Measurements from ENCODE around the gene CRMP1.

Gene CRMP1

GRCh38 chr4:5893004-5893580 lies at the start of gene CRMP1:
Gene CRMP1 (minus strand): TSS chr4:5893086. CDS start chr4:5892969, 117 bp downstream.
- peak; percentile 82 for DNase-seq

- no peak for DNase-seq
Measured at GRCh38 chr4:5941601-5942000, 48.7 kb upstream of the CRMP1 start.

GRCh38 chr4:5940470-5941203 lies 47.8 kb upstream of the CRMP1 start:
- peak; percentile 98 for DNase-seq

DNA sequence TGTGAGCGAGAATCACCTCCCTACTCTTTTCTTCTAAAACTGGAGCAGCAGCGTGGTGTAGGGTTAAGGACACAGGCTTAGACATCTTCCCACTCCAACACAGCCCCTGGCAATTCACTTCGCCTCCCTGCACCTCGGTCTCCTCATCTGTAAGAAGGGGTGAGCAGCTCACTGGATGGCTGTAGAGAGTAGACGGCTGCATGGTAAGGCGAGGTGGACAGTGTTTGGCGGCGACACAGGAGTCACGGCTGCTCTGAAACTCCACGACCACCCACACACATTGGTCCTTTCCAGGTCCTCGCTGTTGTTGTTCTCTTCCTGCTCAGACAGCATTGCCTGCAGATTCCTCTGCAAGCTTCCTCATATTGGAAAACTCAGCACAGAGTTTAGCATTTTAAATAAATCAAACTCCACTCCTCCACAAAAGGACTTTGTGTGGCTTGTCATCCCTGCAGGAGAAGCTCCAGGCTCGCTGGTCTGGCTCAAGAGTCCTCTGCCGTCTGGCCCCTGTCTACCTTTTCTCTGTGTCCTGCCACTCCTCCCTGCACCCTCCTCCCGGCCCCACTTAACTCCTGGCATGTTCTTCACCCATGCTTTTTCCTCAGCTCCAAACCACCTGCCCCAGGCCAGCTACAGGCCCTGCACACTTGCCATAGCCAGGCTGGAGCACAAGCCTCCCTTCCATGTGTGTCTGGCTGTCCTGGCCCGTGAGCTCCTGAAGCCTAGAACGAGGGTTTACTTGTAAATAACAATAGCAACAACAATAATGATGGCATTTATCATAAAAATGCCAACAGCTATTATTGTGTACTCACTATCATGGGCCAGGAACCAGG lies 41.3 kb upstream of the CRMP1 start:
- DNase-seq, result no peak

DNA sequence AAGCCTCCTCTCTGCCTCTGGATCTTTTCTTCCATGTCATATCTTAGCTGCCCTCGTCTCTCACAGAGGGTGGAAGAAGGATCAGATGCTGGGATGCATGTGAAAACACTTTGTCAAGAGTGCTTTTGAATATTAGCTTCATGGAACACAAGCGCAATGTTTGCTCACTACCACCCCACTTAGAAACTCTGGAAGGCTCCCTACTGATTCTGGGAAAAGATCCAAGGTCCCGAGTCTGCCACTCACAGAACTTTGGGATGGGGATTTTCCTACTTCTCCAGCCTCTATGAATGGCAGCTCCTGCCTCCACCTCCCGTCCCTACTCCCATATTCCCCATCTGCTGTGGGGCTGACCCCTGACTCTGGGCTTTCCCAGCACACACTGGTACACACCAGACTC lies 40.2 kb upstream of the CRMP1 start:
- DNase-seq, result no peak

- DNase-seq, result peak; percentile 95
Measured at GRCh38 chr4:5932035-5932568, 39.2 kb upstream of the CRMP1 start.

DNA sequence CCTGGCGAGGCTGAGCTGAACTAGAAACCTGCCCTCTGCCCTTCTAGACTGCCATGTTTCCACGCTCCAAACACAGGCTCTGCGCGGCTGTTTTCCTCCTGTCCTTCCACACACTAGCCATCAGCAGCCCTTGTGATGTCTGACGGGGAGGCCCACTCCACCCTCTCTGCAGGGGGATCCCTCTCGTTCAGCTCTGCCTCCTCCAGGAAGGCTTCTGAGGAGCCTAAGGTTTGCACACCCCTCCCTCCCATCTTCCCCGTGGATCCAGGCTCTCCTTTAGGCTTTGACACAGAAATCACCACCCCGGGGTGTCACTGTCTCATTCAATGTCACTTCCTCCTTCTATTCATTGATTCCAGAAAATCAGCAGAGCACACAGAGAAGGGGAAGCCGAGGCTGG lies 38.6 kb upstream of the CRMP1 start:
- no peak for DNase-seq

DNA sequence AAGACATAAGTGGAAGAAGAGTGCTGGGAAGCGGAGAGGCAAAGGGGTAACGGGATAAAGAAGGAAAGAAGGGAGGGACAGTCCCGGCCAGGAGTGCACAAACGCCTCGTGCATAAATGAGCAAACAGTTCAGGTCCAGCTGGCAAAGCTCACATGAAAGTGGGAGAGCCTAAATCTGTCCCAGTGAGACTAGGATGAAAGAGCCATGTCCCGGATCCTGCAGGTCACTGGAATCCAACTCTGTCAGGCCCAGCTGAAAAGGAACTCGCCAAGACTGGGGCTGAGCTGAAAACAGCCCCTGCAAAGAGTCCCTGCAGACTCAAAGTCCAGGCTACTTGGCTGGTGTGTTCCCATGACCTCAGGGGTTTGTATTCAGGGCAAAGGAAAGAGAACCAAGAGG lies 38.0 kb upstream of the CRMP1 start:
- DNase-seq, result no peak

DNA sequence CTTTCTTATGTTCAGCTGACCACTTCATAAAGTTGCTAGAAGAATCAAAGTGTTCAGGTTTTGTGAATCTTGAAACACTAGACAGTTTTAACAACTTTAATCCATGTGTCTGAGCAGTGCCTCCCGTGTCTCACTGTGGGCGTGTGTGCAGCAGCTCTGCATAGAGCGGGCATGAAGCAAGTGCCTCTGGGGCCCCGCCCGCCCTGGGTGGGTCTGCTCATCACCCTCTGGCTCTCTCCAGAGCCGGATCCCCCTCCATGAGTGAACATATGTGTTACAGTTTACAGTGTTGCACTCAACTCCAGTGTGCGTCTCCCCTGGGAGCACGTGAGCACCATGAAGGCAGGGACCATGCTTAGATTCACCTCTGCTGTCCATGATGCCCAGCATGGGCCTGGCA lies 37.6 kb upstream of the CRMP1 start:
- DNase-seq, result no peak

DNA sequence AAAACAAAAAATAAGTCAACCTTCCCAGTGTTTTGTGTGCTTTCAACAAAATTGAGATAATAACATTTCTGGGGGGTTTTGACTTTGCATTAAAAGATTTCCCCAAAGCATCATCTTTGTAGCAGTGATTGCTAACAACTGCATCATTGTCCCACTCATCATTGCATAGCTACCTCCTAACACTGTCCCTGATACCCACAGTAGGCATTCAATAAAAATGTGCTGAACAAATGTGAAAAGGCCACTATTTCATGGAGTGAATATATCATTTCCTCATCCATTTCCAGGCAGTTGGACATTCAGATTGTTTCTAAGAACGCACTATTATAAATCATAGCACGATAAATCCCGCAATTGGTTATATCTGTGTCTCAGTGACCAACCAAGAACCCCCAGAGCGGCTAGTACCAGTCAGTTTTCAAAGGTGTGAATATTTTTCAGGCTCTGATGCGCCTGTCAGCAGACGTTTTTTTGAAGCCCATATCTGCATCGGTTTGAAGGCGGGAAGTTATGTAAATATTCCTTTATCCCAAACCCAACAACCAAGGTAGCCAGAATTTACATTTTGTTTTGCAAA lies 36.0 kb upstream of the CRMP1 start:
- DNase-seq, result no peak

DNA sequence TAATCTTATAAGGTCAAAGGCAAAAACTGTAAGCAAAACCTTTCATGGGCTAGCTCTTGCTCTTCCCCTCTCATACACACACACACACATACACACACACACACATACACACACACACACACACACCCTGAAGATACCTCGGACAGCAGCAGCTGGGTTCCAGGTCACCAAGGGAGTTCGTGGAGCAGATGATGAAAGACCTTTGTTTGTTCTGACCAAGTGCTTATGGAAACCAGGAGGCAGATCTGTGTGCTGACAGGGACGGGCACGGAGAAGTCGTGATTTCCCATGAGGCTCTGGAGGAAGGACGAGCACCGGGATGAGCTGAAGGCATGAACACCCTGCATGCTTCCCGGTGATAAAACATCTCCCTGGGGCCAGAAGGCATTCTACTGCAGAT lies 35.4 kb upstream of the CRMP1 start:
- no peak for DNase-seq

GRCh38 chr4:5927747-5928146 lies 34.9 kb upstream of the CRMP1 start:
- DNase-seq, result no peak

DNA sequence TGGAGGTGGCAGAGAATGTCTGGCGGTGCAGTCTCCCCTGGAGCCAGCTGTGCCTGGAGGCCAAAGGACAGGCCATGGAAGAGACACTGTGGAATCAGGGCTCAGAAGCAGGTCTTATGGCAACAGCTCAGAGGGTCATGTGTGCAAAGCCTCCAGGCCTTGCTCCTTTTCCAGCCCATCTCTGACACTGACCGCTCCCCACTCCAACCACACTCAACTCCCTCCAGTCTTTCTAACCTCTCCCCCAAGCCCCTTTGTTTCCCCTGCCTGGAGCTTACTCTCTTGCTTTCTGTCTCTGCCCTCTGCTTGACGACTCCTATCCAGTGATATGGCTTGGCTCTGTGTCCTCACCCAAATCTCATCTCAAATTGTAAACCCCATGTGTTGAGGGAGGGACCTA lies 34.2 kb upstream of the CRMP1 start:
- DNase-seq, result no peak

GRCh38 chr4:5926598-5926997 lies 33.7 kb upstream of the CRMP1 start:
- no peak for DNase-seq

GRCh38 chr4:5925419-5926200 lies 32.7 kb upstream of the CRMP1 start:
- no peak for DNase-seq

DNA sequence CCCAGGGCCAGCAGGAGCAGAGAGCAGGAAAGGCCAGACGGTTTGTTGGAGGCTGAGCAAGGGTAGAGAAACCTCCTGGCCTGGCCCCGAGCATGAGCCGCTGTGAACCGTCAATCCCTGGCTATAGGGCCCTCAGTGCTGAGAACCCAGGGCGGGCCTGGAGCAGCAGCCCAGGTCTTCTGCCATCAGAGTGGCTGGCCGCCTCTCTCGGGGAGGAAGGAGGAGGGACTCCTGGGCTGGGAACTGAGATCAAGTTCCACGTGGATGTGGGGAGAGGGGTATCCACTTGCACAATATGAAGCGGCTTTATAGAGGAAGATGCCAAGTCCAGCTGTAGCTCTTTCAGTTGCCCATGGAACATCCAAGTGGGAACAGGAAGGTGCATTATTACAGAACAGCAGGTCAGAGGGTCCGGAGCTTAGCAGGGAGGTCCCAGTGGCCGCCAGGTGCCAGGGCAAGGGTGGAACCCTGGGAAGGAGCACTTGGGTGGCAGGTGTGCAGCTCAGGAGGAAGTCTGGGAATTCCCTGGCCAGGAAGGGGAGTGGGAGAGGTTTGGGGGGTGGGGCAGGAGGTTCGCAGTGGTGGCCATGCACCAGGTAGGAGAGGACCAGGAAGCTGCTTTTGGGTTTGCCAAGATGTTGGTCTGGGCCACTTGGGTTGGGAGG lies 31.7 kb upstream of the CRMP1 start:
- no peak for DNase-seq

GRCh38 chr4:5923376-5923775 lies 30.5 kb upstream of the CRMP1 start:
- no peak for DNase-seq

GRCh38 chr4:5922556-5922955 lies 29.7 kb upstream of the CRMP1 start:
- no peak for DNase-seq

GRCh38 chr4:5921981-5922380 lies 29.1 kb upstream of the CRMP1 start:
- DNase-seq, result no peak

GRCh38 chr4:5921101-5921980 lies 28.5 kb upstream of the CRMP1 start:
- no peak for DNase-seq

DNA sequence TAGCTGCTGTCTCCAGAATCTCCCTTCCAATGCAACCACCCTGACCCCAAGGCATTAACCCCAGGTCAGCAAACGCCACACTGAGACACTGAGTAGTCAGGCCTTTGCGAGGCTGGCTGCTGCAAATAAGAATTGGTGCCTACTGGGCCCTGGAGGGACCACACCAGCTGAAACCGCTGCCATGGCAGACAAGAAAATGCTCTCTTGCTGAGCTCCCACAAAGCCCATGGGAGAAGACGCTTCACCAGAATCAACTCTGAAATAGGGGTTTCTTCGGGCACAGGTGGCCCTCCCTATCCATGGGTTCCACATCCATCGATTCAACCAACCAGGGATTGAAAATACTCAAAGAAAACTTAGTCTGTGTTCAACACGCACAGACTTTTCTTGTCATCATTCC lies 26.7 kb upstream of the CRMP1 start:
- DNase-seq, result no peak

All from NCI-H2029 (cell line).